HG03520 (cell line): Measurements from ENCODE around the gene GMIP.

Experiments
- ATAC-seq: cut with Tn5 transposase; IDR thresholded peaks from one replicate; pipeline ENCODE4 v1.9.1; 2021; ENCODE audit warnings: mild to moderate bottlenecking, moderate library complexity; ENCODE audit not compliant: unreplicated experiment

The GMIP gene

DNA sequence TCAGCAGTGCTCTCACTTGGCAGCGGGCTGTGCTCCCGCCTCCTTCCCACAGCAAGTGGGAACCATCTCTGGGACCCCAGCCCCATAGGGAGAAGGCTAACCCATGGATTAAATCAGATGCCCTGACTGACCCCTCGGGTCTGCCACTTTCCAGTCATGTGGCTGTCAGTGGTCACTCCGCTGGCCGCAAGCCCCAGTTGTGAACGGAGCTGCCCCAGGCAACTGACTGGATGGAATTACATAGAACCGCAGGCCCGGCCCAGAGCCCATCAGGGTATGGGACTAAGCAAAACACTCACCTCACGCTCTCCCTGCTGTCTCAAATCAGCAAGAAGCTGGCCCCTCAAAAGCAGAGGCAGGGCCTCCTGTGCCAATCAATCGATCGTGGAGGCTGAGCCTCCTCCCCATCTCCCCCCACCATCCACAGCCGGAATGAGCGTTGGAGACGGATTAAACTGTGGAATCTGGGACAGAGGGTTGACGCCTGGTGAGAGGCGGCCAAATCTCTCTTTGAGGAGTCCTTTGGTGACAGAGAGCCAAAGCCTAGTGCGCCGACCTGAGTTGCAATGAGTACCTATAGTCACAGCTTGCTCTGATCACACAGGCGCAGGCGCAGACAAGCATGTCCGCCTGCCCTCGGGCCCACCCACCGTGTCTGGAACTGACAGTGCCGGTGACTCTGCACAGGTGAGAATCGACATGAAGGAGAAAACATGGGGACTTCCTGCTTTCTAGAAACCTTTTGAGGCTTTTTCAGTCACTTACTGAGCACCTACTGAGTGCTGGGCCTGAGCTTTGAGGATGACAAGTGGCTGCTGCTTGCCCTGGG lies 63.7 kb downstream of the GMIP start:
- ATAC-seq, result no peak
